ENCODE data around the gene CCDC127.
A peak's percentile ranks its signal among the peaks of the same experiment; 100 is the strongest.

Gene CCDC127

DNA sequence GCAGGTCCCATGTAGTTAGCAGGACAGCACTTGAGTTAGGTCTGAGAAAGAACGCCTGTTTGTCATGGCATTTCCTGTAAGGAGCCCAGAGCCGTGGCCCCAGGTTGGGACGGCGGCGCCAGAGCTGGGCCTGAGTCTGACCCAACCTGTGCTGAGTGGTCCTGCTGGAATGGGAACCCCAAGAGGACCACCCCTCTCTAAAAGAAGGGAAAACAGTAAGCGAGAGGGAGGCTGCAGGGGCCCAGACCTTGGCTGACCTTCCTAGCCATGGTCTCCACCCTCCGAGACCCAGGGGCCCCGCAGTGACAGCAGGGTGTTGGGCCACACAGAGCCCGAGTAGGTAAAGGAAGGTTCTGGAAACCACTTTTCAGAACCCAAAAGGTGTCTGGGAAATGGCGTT is 28.5 kb downstream of the CCDC127 start:
- DNase-seq = no peak

DNA sequence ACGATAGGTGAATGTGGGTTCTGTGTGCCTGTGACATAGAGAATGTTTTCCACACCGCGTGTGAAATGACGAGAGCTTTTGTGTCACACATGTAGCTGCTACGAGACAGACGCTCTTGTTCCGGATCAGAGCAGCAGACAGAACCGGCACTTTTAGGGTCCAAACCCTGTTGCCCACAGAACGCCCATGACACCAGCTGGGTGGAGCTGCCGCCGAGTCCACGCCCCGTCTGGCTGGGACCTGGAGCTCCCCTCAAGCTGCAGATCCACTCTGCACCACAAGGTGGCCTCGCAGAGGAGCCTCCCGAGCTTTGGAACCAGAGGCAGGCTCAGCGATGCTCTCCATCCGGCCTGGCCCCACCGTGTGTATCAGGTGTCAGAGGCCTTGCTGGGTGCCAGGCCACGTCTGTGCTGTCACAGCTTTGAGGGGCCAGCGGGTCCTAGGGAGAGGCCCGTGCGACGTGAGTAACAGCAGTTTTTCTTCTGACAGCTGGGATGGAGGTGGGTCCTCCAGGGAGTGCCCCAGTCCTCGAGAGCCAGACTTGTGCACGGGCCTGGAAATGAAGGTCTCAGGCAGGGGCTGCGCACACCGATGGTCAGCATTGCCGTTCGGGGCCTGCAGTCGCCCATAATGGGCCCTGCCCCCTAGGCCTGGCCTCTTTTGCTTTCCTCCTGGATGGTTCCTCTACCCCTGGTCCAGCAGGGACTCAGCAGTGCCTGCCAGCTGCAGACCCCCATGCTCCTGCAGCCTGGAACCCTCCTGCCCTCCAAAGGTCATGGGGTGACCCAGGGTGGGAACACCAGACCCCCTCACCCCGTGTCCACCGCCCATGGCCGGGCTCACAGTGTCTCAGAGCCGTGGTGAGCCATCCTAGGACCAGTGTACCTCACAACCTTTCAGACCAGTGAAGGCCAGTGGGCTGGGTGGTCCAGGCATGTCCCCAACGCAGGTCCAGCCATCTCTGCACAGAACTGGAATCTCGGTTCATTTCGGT is 29.2 kb downstream of the CCDC127 start:
- peak; percentile 92 for DNase-seq

- DNase-seq = no peak
Measured at GRCh38 chr5:187617-188451, 30.1 kb downstream of the CCDC127 start.

GRCh38 chr5:187042-187431 is 30.9 kb downstream of the CCDC127 start:
- no peak for DNase-seq

GRCh38 chr5:186091-187041 is 31.6 kb downstream of the CCDC127 start:
- no peak for DNase-seq

- DNase-seq = no peak
Measured at GRCh38 chr5:185095-186070, 32.6 kb downstream of the CCDC127 start.

DNA sequence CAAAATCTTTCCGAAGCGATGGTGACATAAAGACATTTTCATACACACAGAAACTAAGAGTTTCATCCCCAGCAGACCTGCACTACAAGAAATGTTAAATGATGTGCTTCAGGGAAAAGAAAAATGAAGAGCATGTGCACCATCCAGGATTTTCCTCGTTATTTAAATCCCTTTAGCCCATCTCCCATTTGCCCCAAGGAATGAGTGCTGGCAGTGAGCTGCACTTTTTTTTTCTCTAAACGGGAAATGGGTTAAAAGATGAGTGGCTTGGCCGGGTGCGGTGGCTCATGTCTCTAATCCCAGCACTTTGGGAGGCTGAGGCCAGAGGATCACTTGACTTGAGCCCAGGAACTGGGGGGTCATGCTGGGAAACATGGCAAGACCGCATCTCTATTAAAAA is 33.5 kb downstream of the CCDC127 start:
- DNase-seq = no peak

- DNase-seq = no peak
Measured at GRCh38 chr5:182126-182525, 35.8 kb downstream of the CCDC127 start.

GRCh38 chr5:181566-181965 is 36.4 kb downstream of the CCDC127 start:
- DNase-seq = no peak

GRCh38 chr5:181160-181559 is 36.8 kb downstream of the CCDC127 start:
- no peak for DNase-seq

DNA sequence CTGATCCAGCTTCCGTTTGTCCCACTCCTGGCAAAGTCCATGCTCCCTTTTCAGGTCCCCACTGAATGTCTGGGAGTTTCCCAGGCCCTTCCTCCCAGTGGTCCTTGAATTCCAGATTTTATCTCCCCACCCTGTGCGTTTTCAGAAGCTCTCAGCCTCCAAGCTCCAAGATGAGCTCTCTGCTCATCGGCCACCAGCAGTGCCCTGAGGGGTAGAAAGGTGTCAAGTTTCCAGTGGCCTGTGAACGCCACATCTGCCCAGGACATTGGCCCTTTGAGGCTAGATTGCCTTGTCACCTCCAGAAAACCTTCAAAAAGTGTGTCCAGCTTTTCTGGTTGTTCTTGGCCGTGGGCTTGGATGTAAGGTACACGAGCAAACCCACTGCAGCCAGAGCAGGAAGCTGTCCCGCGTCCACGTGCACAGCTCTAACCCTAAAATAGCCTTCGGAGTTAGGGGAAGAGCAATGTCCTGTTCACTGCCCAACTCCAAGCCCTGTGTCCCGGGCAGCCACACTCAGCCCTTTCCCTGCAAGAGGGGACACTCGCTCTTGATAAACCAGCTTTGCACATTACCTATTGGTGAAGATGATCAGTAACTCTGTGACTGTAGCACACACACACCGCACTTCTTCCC is 37.6 kb downstream of the CCDC127 start:
- no peak for DNase-seq

DNA sequence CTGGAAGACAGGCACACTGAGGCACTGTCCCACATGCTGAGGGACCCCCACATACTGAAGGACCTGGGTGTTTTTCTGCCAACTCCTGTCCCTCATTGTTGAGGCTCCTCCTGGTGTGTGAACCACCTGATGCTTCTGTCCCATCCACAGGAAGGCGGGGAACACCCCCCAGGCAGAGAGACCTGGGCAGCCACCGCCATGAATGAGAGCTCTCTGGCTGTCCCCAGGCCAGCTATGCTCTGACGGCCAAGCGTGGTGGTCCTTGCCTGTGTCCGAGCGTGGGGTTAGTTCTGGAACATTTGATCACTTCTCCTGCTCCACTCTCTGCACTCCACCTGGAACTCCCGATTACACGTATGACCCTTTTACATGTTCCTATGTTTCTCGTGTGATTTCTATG is 38.6 kb downstream of the CCDC127 start:
- DNase-seq = no peak

DNA sequence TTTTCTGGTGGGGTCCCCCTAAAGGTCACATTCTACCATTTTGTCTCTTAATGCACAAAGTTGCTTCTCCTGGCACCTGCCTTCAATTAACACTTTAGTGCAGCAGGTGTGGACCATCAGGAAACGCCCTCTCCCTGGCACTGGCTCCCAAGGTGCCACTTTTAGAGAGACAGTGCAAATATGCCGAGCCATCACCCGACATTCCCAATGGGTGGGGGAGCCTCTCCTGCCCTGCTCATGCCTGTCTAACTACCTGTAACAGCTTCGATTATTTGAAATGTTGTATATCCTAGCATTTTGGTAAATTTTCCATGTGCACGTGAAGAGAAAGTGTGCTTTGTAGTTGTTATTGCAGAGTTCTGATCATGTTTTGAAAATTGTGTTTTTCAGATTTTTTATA is 39.8 kb downstream of the CCDC127 start:
- DNase-seq = no peak

- DNase-seq = no peak
Measured at GRCh38 chr5:176296-176823, 41.6 kb downstream of the CCDC127 start.

DNA sequence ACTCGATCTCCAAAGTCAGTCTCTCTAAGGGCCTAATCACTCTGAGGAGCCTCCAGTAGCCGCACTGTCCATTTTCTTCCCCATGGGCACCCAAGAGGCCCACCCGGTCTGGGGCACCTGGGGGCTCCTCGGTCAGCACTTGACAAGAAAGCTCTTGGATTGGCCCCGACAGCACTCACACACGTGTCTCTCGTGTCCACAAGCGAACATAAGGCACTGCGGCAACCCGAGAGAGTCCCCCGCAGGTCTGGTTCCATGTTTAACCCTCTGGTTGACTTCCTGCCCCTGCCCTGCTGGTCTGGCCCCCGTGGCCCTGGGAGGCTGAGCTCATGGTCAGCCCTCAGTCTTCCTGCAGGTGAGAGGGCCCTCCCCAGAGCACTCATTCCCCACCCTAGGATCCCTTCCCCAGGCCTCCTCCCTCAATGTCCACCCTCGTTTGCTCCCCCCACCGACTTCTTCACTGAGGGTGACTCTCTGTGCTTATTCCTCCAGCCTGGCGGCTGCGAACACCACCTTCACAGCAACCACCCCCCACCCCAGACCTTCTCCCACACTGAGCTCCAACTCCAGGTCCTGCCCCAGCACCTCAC is 43.0 kb downstream of the CCDC127 start:
- no peak for DNase-seq

GRCh38 chr5:174291-174600 is 43.7 kb downstream of the CCDC127 start:
- DNase-seq = no peak

- DNase-seq = no peak
Measured at GRCh38 chr5:173392-174290, 44.3 kb downstream of the CCDC127 start.

GRCh38 chr5:172841-173251 is 45.1 kb downstream of the CCDC127 start:
- DNase-seq = peak; percentile 25

- DNase-seq = peak; percentile 18
Measured at GRCh38 chr5:172421-172820, 45.5 kb downstream of the CCDC127 start.

Data from right forelimb (tissue), 1 donor.